Activated CD8-positive, alpha-beta memory T cell treated with anti-CD3 and anti-CD28 coated beads, Interleukin-2, amount 50 U/mL, for 24 hours (primary cell): Measurements from ENCODE around the gene PRDX1.
A peak's percentile ranks its signal among the peaks of the same experiment; 100 is the strongest.

Experiments
- DNase-seq: peaks from one replicate; pipeline ENCODE4 v3.0.0-alpha.2; 2020; ENCODE audit errors: extremely low read depth

Gene PRDX1

GRCh38 chr1:45521413-45522323, at the start of gene PRDX1:
Gene PRDX1, minus strand, starts transcription at chr1:45521884. Its CDS starts 2,841 bp downstream, at chr1:45519043.
- peak; percentile 93 for DNase-seq

- DNase-seq, result no peak
Observed at GRCh38 chr1:45570631-45571030, 48.9 kb upstream of the PRDX1 start.

- peak; percentile 33 for DNase-seq
Observed at GRCh38 chr1:45569962-45570581, 48.4 kb upstream of the PRDX1 start.

GRCh38 chr1:45569571-45569961, 47.9 kb upstream of the PRDX1 start:
- no peak for DNase-seq

- no peak for DNase-seq
Observed at GRCh38 chr1:45568421-45568820, 46.7 kb upstream of the PRDX1 start.

- DNase-seq, result no peak
Observed at GRCh38 chr1:45567911-45568310, 46.2 kb upstream of the PRDX1 start.

GRCh38 chr1:45566722-45567121, 45.0 kb upstream of the PRDX1 start:
- no peak for DNase-seq

- DNase-seq, result no peak
Observed at GRCh38 chr1:45563843-45564242, 42.2 kb upstream of the PRDX1 start.

- no peak for DNase-seq
Observed at GRCh38 chr1:45557422-45557944, 35.8 kb upstream of the PRDX1 start.

GRCh38 chr1:45554198-45554597, 32.5 kb upstream of the PRDX1 start:
- DNase-seq, result no peak

- no peak for DNase-seq
Observed at GRCh38 chr1:45552331-45552730, 30.6 kb upstream of the PRDX1 start.

GRCh38 chr1:45551684-45552083, 30.0 kb upstream of the PRDX1 start:
- no peak for DNase-seq

GRCh38 chr1:45550401-45551351, 29.0 kb upstream of the PRDX1 start, which contains the start of gene AKR1A1:
Gene AKR1A1, plus strand, starts transcription at chr1:45550826. Its CDS starts 10,969 bp downstream, at chr1:45561795.
- peak; percentile 70 for DNase-seq

GRCh38 chr1:45545553-45546310, 24.0 kb upstream of the PRDX1 start:
- no peak for DNase-seq

- no peak for DNase-seq
Observed at GRCh38 chr1:45545019-45545493, 23.4 kb upstream of the PRDX1 start.

GRCh38 chr1:45544530-45544929, 22.8 kb upstream of the PRDX1 start:
- no peak for DNase-seq

- peak; percentile 40 for DNase-seq
Observed at GRCh38 chr1:45543581-45544417, 22.1 kb upstream of the PRDX1 start.

GRCh38 chr1:45542591-45542990, 20.9 kb upstream of the PRDX1 start:
- no peak for DNase-seq

GRCh38 chr1:45541193-45541592, 19.5 kb upstream of the PRDX1 start:
- no peak for DNase-seq

- DNase-seq, result no peak
Observed at GRCh38 chr1:45536886-45537285, 15.2 kb upstream of the PRDX1 start.
